PC-3 (cell line): ENCODE data around the gene IBA57.

Experiments used
- CTCF ChIP-seq: fragments of 300-600 bp; sonication (generic); conservative IDR thresholded peaks from 2 replicates; pipeline ENCODE4 v1.5.1; 2017; ENCODE audit warnings: antibody characterized with exemption, low read depth, mild to moderate bottlenecking, low read length
- EZH2 ChIP-seq: fragments of 300-600 bp; sonication (generic); IDR thresholded peaks from one replicate; pipeline ENCODE4 v1.6.1; 2017; ENCODE audit warnings: antibody characterized with exemption, mild to moderate bottlenecking, low read length; ENCODE audit not compliant: unreplicated experiment

GRCh38 chr1:228219962-228220780 lies 54.6 kb downstream of the IBA57 start:
- no peak for TF ChIP-seq CTCF
- no peak for TF ChIP-seq EZH2
